HEK293 (cell line): ENCODE measurements around the gene CD47.

Source experiments
- CTCF ChIA-PET: fragments of 350-600 bp; formaldehyde crosslinking; extraction: SDS; loops from one replicate; lab custom pipeline; 2021; ENCODE audit warnings: antibody characterized with exemption; lab: Yijun Ruan, JAX
- POLR2A ChIA-PET: fragments of 300-600 bp; formaldehyde crosslinking; extraction: SDS; loops from one replicate; lab custom pipeline; 2020; ENCODE audit warnings: antibody characterized with exemption, inconsistent platforms; lab: Yijun Ruan, JAX
- H3K27ac ChIP-seq: fragments of 200-500 bp; sonication (Bioruptor generic); 2 replicates; pipeline ENCODE4 v1.5.1; 2014; ENCODE audit warnings: low read depth, low read length, control low read depth, inconsistent platforms; ENCODE audit errors: extremely low read depth
- H3K36me3 ChIP-seq, 2 experiments: fragments of 200-500 bp in 1 of 2; sonication (Bioruptor generic) in 1 of 2; 1 replicate in 1 of 2; 2 replicates in 1 of 2; pipeline ENCODE4 v1.5.1; 2014 to 2017; ENCODE audit warnings: inconsistent platforms in 2 of 2, low read length in 2 of 2; ENCODE audit not compliant: control insufficient read depth in 2 of 2, insufficient read depth in 1 of 2
- H3K4me1 ChIP-seq: fragments of 200-500 bp; sonication (Bioruptor generic); 2 replicates; pipeline ENCODE4 v1.5.1; 2014; ENCODE audit warnings: mild to moderate bottlenecking, low read length, inconsistent platforms; ENCODE audit not compliant: control insufficient read depth, insufficient read depth
- H3K4me3 ChIP-seq: 2 replicates; pipeline ENCODE4 v1.5.1; 2011; ENCODE audit warnings: low read depth, mild to moderate bottlenecking, control low read depth, low read length, moderate library complexity
- H3K9me3 ChIP-seq: fragments of 200-500 bp; sonication (Bioruptor generic); 2 replicates; pipeline ENCODE4 v1.5.1; 2014; ENCODE audit warnings: low read depth, low read length, inconsistent platforms; ENCODE audit not compliant: control insufficient read depth, insufficient read depth
- HIC1 ChIP-seq: fragments of 450-650 bp; formaldehyde crosslinking; IDR thresholded peaks from 2 replicates; pipeline ENCODE4 v1.5.1; 2016; ENCODE audit warnings: missing biosample characterization, missing genetic modification characterization
- HOXA7 ChIP-seq: sonication (generic); formaldehyde crosslinking; IDR thresholded peaks from 2 replicates; pipeline ENCODE4 v1.8.1; 2022; ENCODE audit warnings: missing genetic modification reagents, borderline replicate concordance
- IKZF3 ChIP-seq: fragments of 450-650 bp; IDR thresholded peaks from 2 replicates; pipeline ENCODE4 v1.5.0; 2018; ENCODE audit warnings: missing biosample characterization, mild to moderate bottlenecking, missing genetic modification characterization, moderate library complexity
- KLF10 ChIP-seq: fragments of 450-650 bp; IDR thresholded peaks from 2 replicates; pipeline ENCODE4 v1.5.1; 2018; ENCODE audit warnings: missing biosample characterization, mild to moderate bottlenecking, missing genetic modification characterization
- OSR2 ChIP-seq: fragments of 450-650 bp; formaldehyde crosslinking; IDR thresholded peaks from 2 replicates; pipeline ENCODE4 v1.5.1; 2016; ENCODE audit warnings: missing biosample characterization, missing genetic modification characterization
- OVOL3 ChIP-seq: fragments of 450-650 bp; formaldehyde crosslinking; IDR thresholded peaks from 2 replicates; pipeline ENCODE4 v1.5.1; 2016; ENCODE audit warnings: missing biosample characterization, missing genetic modification characterization
- TRIM28 ChIP-seq: IDR thresholded peaks from 2 replicates; pipeline ENCODE4 v1.6.1; 2011; ENCODE audit warnings: low read length, control low read depth, borderline replicate concordance
- ZBTB8A ChIP-seq: fragments of 450-650 bp; formaldehyde crosslinking; IDR thresholded peaks from 2 replicates; pipeline ENCODE4 v1.5.1; 2016; ENCODE audit warnings: missing biosample characterization, missing genetic modification characterization
- ZFP37 ChIP-seq: fragments of 450-650 bp; formaldehyde crosslinking; IDR thresholded peaks from 2 replicates; pipeline ENCODE4 v1.5.1; 2016; ENCODE audit warnings: missing biosample characterization, missing genetic modification characterization
- ZFP41 ChIP-seq: fragments of 450-650 bp; formaldehyde crosslinking; IDR thresholded peaks from 2 replicates; pipeline ENCODE4 v1.5.1; 2016; ENCODE audit warnings: missing biosample characterization, missing genetic modification characterization, borderline replicate concordance
- ZNF10 ChIP-seq: fragments of 450-650 bp; formaldehyde crosslinking; IDR thresholded peaks from 2 replicates; pipeline ENCODE4 v1.5.1; 2017; ENCODE audit warnings: missing biosample characterization, missing genetic modification characterization
- ZNF133 ChIP-seq: fragments of 450-650 bp; formaldehyde crosslinking; IDR thresholded peaks from 2 replicates; pipeline ENCODE4 v1.5.1; 2016; ENCODE audit warnings: missing biosample characterization, missing genetic modification characterization
- ZNF169 ChIP-seq: fragments of 450-650 bp; formaldehyde crosslinking; IDR thresholded peaks from 2 replicates; pipeline ENCODE4 v1.5.1; 2016; ENCODE audit warnings: missing biosample characterization, missing genetic modification characterization
- ZNF23 ChIP-seq: fragments of 450-650 bp; formaldehyde crosslinking; IDR thresholded peaks from 2 replicates; pipeline ENCODE4 v1.5.1; 2016; ENCODE audit warnings: missing biosample characterization, missing genetic modification characterization, borderline replicate concordance
- ZNF366 ChIP-seq: fragments of 450-650 bp; formaldehyde crosslinking; conservative IDR thresholded peaks from 2 replicates; pipeline ENCODE4 v1.5.1; 2016; ENCODE audit warnings: missing biosample characterization, missing genetic modification characterization
- ZNF37A ChIP-seq: fragments of 450-650 bp; IDR thresholded peaks from 2 replicates; pipeline ENCODE4 v1.5.1; 2018; ENCODE audit warnings: missing biosample characterization, missing genetic modification characterization
- ZNF404 ChIP-seq: fragments of 450-650 bp; formaldehyde crosslinking; IDR thresholded peaks from 2 replicates; pipeline ENCODE4 v1.5.1; 2017; ENCODE audit warnings: missing biosample characterization, missing genetic modification characterization
- ZNF48 ChIP-seq: fragments of 450-650 bp; formaldehyde crosslinking; IDR thresholded peaks from 2 replicates; pipeline ENCODE4 v1.5.1; 2016; ENCODE audit warnings: missing biosample characterization, missing genetic modification characterization
- ZNF549 ChIP-seq: fragments of 450-650 bp; IDR thresholded peaks from 2 replicates; pipeline ENCODE4 v1.5.1; 2018; ENCODE audit warnings: missing biosample characterization, missing genetic modification characterization, mild to moderate bottlenecking, inconsistent platforms, moderate library complexity
- ZNF561 ChIP-seq: fragments of 450-650 bp; IDR thresholded peaks from 2 replicates; pipeline ENCODE4 v1.5.1; 2018; ENCODE audit warnings: missing biosample characterization, missing genetic modification characterization, borderline replicate concordance
- ZNF645 ChIP-seq: fragments of 450-650 bp; formaldehyde crosslinking; IDR thresholded peaks from 2 replicates; pipeline ENCODE4; 2016; ENCODE audit warnings: missing biosample characterization, missing genetic modification characterization
- ZNF654 ChIP-seq: fragments of 450-650 bp; formaldehyde crosslinking; IDR thresholded peaks from 2 replicates; pipeline ENCODE4 v1.5.1; 2016; ENCODE audit warnings: low read depth, missing biosample characterization, missing genetic modification characterization
- ZNF658 ChIP-seq: fragments of 450-650 bp; formaldehyde crosslinking; IDR thresholded peaks from 2 replicates; pipeline ENCODE4; 2016; ENCODE audit warnings: missing biosample characterization, missing genetic modification characterization

Gene CD47

GRCh38 chr3:108060331-108060730 lies 30.5 kb downstream of the CD47 start:
- ChIA-PET CTCF (no interaction called here), POLR2A (no interaction called here)
- no peak for TF ChIP-seq ZNF561 (tag by site-specific recombination)
- no peak for TF ChIP-seq ZNF658 (tag by site-specific recombination)
- TF ChIP-seq HIC1 (tag by site-specific recombination), result no peak
- TF ChIP-seq ZNF549 (tag by site-specific recombination), result no peak
- TF ChIP-seq ZNF404, result no peak
- TF ChIP-seq HOXA7 (CRISPR knock-in tag), result no peak
- no peak for TF ChIP-seq ZBTB8A (tag by site-specific recombination)
- no peak for TF ChIP-seq ZNF654
- TF ChIP-seq ZNF169 (tag by site-specific recombination), result no peak
- no peak for TF ChIP-seq ZNF48 (tag by site-specific recombination)
- no peak for TF ChIP-seq OSR2 (tag by site-specific recombination)
- TF ChIP-seq ZNF10 (tag by site-specific recombination), result no peak
- no peak for TF ChIP-seq KLF10 (tag by site-specific recombination)
- TF ChIP-seq IKZF3 (tag by site-specific recombination), result no peak
- no peak for TF ChIP-seq OVOL3 (tag by site-specific recombination)
- TF ChIP-seq ZNF133 (tag by site-specific recombination), result no peak

GRCh38 chr3:108055931-108056330 lies 34.9 kb downstream of the CD47 start:
- CTCF ChIA-PET, result interaction anchor here (0.6 kb wide), 1 partner anchor 110 kb away, joined by 3 read pairs; no protein-coding TSS in a partner anchor
- Histone ChIP-seq H3K27ac (no peak overlapping the region), H3K9me3 (no peaks in the 10 kb centered on the region), H3K36me3 (peaks cover 0 to 39% of the 10 kb centered on the region in 2 experiments; a peak in 1 of 3 replicates), H3K4me1 (no peaks in the 10 kb centered on the region), H3K4me3 (no peak overlapping the region)
- POLR2A ChIA-PET, result no interaction called here
- no peak for TF ChIP-seq ZFP37 (tag by site-specific recombination)
- TF ChIP-seq ZNF23, result no peak
- no peak for TF ChIP-seq ZNF366 (tag by site-specific recombination)
- TF ChIP-seq ZNF645, result no peak
- no peak for TF ChIP-seq TRIM28
- TF ChIP-seq ZNF37A (tag by site-specific recombination), result no peak
- TF ChIP-seq ZFP41 (tag by site-specific recombination), result no peak

More at GRCh38 chr3:108060331-108060730, 30.5 kb downstream of the CD47 start:
- Histone ChIP-seq H3K27ac (no peak overlapping the region), H3K4me1 (no peaks in the 10 kb centered on the region), H3K9me3 (no peaks in the 10 kb centered on the region), H3K4me3 (no peak overlapping the region), H3K36me3 (peaks cover 0 to 31% of the 10 kb centered on the region in 2 experiments; a peak in 2 of 3 replicates)
